ENCODE data around the gene HAO2.

Gene HAO2

DNA sequence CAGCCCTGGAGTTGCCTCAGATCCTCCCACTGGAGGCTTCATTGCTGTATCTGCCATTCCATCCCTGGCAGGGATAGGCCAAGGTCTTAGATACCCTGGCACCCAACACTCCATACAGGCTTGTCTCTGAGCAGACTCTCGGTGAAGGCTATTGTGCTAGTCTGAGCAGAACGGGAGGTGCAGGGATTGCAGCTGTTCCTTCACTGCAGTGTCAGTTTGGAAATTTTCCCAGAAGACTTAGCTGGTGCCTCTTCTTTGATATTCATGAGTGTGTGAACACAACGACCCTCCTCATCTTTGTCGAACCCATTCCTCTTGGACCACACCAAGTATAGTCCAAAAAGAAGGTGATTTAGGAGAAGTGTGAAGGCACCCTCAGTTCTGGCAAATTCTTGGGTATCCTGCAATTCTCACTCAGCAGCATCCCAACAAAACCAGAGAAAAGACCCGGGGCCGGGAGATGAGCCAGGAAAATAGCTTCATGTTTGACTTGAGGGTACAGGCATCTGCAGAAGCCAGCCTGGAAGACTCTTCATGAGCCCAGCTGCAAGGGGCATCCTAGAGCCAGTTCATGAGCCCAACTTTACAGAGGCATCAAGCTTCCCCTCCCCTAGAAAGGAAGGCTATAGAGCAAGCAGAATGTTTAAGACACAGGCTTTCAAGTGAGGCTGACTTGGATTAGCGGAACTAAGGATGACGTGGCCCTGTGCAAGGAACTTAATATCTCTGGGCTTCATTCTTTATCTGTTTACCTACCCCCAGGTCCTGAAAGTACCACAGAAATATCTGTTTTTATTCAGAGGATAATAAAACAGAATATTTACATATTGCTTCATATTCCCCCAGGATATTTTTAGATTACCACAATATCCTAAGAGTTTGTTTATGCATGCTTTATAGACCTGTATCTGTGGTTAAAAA is 38.8 kb upstream of the HAO2 start:
- TF ChIP-seq NFIC (IDR thresholded peaks at IDR 0.05) (no peak), FOXM1 (IDR thresholded peaks at IDR 0.05; ENCODE audit: borderline replicate concordance, low read depth) (no peak), EGR1 (IDR thresholded peaks at IDR 0.05) (no peak), TEAD4 (IDR thresholded peaks at IDR 0.05) (no peak), TCF12 (IDR thresholded peaks at IDR 0.05; ENCODE audit: low read depth) (no peak), CREB1 (IDR thresholded peaks at IDR 0.05; ENCODE audit: low read depth) (no peak)

DNA sequence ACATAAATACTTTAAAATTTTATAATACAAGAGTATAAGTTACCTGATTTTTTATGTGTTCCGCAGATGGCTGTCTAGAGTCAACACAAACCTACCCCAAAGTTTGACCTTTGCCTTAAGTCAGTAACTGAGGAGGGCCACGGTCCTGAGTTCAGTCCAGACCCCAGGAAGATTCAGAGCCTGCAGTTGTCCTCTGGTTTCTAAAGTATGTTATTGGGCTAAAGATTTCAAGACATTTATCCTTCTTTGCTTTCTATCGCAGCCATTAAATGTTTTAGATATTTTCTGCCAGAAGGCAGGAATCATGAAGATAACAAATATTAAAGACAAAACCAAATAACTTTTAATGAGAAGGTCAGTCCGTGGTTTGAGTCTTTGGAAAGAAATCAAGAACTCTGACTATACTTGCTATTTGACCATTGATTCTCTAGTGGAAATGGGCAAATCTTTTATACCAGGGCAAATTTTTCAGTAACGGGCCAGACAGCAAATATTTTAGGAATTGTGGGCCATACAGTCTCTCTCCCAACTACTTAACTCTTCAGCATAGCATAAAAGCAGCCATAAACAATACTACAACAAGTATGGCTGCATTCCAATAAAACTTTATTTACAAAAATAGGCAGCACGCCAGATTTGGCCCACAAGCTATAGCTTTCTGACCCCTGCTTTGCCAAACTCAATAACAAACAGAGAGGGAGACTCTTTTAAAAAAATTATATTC is 38.0 kb upstream of the HAO2 start:
- TF ChIP-seq CREB1 (IDR thresholded peaks at IDR 0.05; ENCODE audit: low read depth) (no peak), NFIC (IDR thresholded peaks at IDR 0.05) (0 out of 2 replicates have a peak, but pooled peaks have one; percentile 10), TCF12 (IDR thresholded peaks at IDR 0.05; ENCODE audit: low read depth) (no peak)

DNA sequence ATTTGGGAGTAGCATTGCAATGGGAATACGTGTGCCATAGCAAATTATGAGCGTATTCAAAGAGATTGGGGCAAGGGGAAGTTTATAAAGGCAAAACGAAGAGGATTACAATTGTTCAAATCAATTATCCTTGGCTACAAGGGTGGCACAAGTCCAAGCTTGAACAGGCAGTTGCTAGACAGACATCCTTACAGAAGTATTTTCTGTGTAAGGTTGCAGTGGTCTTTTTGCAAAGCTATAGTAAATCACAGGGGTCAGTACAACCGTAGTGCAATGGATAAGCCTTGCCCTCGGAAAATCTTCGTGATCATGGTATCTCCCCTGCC is 37.4 kb upstream of the HAO2 start:
- no peak for TF ChIP-seq NFIC (IDR thresholded peaks at IDR 0.05)
- no peak for TF ChIP-seq YY1 (IDR thresholded peaks at IDR 0.05; ENCODE audit: low read depth)
- TF ChIP-seq EGR1 (IDR thresholded peaks at IDR 0.05) = no peak
- TF ChIP-seq, protein P1, sequence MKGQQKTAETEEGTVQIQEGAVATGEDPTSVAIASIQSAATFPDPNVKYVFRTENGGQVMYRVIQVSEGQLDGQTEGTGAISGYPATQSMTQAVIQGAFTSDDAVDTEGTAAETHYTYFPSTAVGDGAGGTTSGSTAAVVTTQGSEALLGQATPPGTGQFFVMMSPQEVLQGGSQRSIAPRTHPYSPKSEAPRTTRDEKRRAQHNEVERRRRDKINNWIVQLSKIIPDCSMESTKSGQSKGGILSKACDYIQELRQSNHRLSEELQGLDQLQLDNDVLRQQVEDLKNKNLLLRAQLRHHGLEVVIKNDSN (IDR thresholded peaks at IDR 0.05) = no peak
- no peak for TF ChIP-seq EP300 (IDR thresholded peaks at IDR 0.05; ENCODE audit: borderline replicate concordance)
- TF ChIP-seq TCF12 (IDR thresholded peaks at IDR 0.05; ENCODE audit: low read depth) = no peak
- TF ChIP-seq, protein P2, sequence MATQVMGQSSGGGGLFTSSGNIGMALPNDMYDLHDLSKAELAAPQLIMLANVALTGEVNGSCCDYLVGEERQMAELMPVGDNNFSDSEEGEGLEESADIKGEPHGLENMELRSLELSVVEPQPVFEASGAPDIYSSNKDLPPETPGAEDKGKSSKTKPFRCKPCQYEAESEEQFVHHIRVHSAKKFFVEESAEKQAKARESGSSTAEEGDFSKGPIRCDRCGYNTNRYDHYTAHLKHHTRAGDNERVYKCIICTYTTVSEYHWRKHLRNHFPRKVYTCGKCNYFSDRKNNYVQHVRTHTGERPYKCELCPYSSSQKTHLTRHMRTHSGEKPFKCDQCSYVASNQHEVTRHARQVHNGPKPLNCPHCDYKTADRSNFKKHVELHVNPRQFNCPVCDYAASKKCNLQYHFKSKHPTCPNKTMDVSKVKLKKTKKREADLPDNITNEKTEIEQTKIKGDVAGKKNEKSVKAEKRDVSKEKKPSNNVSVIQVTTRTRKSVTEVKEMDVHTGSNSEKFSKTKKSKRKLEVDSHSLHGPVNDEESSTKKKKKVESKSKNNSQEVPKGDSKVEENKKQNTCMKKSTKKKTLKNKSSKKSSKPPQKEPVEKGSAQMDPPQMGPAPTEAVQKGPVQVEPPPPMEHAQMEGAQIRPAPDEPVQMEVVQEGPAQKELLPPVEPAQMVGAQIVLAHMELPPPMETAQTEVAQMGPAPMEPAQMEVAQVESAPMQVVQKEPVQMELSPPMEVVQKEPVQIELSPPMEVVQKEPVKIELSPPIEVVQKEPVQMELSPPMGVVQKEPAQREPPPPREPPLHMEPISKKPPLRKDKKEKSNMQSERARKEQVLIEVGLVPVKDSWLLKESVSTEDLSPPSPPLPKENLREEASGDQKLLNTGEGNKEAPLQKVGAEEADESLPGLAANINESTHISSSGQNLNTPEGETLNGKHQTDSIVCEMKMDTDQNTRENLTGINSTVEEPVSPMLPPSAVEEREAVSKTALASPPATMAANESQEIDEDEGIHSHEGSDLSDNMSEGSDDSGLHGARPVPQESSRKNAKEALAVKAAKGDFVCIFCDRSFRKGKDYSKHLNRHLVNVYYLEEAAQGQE (IDR thresholded peaks at IDR 0.05; ENCODE audit: low read depth) = no peak
- TF ChIP-seq ZBTB7A (IDR thresholded peaks at IDR 0.05; ENCODE audit: low read depth) = no peak
- TF ChIP-seq CEBPB (IDR thresholded peaks at IDR 0.05) = no peak
- no peak for TF ChIP-seq RAD21 (IDR thresholded peaks at IDR 0.05; ENCODE audit: low read depth)
- TF ChIP-seq TAF1 (IDR thresholded peaks at IDR 0.05; ENCODE audit: low read depth) = no peak
- TF ChIP-seq CREB1 (IDR thresholded peaks at IDR 0.05; ENCODE audit: low read depth) = no peak
- TF ChIP-seq TEAD4 (IDR thresholded peaks at IDR 0.05) = no peak
- TF ChIP-seq FOXM1 (IDR thresholded peaks at IDR 0.05; ENCODE audit: borderline replicate concordance, low read depth) = no peak

DNA sequence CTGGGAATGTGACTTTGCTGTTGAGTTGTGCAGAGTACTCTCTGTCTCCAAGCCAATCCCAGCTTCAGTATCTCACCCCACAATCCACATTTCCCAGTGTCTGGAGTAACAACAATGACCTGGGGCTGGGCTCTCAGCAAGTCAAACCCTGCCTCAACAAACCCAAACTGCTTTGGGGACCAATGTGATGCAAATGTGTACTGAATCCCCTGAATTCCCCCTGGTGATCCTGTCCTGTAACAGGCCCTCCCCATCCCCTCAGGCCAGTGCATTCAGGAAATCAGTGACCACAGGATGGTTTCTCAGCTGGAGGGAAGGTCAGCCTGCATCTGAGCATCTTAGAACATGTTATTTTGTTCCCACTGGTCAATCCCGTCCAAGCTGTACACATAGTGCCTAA is 36.7 kb upstream of the HAO2 start:
- TF ChIP-seq TEAD4 (IDR thresholded peaks at IDR 0.05) = no peak
- no peak for TF ChIP-seq CEBPB (IDR thresholded peaks at IDR 0.05)
- TF ChIP-seq TCF12 (IDR thresholded peaks at IDR 0.05; ENCODE audit: low read depth) = no peak
- no peak for TF ChIP-seq YY1 (IDR thresholded peaks at IDR 0.05; ENCODE audit: low read depth)
- TF ChIP-seq, protein P2 (IDR thresholded peaks at IDR 0.05; ENCODE audit: low read depth) = no peak
- TF ChIP-seq CREB1 (IDR thresholded peaks at IDR 0.05; ENCODE audit: low read depth) = no peak
- TF ChIP-seq NFIC (IDR thresholded peaks at IDR 0.05) = no peak
- TF ChIP-seq TAF1 (IDR thresholded peaks at IDR 0.05; ENCODE audit: low read depth) = no peak
- TF ChIP-seq, protein P3, sequence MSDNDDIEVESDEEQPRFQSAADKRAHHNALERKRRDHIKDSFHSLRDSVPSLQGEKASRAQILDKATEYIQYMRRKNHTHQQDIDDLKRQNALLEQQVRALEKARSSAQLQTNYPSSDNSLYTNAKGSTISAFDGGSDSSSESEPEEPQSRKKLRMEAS (IDR thresholded peaks at IDR 0.05) = no peak
- no peak for TF ChIP-seq FOXM1 (IDR thresholded peaks at IDR 0.05; ENCODE audit: borderline replicate concordance, low read depth)
- no peak for TF ChIP-seq ZBTB7A (IDR thresholded peaks at IDR 0.05; ENCODE audit: low read depth)
- TF ChIP-seq, protein P1 (IDR thresholded peaks at IDR 0.05) = no peak
- no peak for TF ChIP-seq EGR1 (IDR thresholded peaks at IDR 0.05)
- no peak for TF ChIP-seq EP300 (IDR thresholded peaks at IDR 0.05; ENCODE audit: borderline replicate concordance)
- TF ChIP-seq RAD21 (IDR thresholded peaks at IDR 0.05; ENCODE audit: low read depth) = no peak

DNA sequence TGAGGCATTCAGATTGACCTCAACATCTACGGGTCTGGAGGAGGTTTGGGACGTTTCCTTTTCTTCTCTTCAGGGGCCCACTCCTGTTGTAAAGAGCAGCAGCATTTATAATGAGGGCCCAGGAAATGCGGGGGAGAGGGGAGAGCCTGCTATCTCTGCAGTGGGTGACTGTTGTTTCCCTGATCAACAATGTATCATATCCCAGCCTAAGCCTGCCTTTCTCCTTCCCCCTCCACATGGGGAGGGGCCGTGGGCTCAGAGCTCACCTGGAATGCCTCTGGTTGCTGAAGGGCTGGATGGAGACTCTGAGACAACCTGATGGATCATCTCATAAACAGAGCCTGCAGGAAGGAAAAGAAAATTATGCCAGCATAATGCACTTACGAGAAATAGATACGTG is 36.0 kb upstream of the HAO2 start:
- TF ChIP-seq NFIC (IDR thresholded peaks at IDR 0.05) = no peak
- no peak for TF ChIP-seq ZBTB7A (IDR thresholded peaks at IDR 0.05; ENCODE audit: low read depth)
- TF ChIP-seq, protein P2 (IDR thresholded peaks at IDR 0.05; ENCODE audit: low read depth) = no peak
- no peak for TF ChIP-seq CREB1 (IDR thresholded peaks at IDR 0.05; ENCODE audit: low read depth)
- TF ChIP-seq EP300 (IDR thresholded peaks at IDR 0.05; ENCODE audit: borderline replicate concordance) = no peak
- no peak for TF ChIP-seq TEAD4 (IDR thresholded peaks at IDR 0.05)
- TF ChIP-seq RAD21 (IDR thresholded peaks at IDR 0.05; ENCODE audit: low read depth) = no peak
- TF ChIP-seq, protein P3 (IDR thresholded peaks at IDR 0.05) = no peak
- TF ChIP-seq, protein P1 (IDR thresholded peaks at IDR 0.05) = no peak
- TF ChIP-seq TCF12 (IDR thresholded peaks at IDR 0.05; ENCODE audit: low read depth) = no peak
- TF ChIP-seq FOXM1 (IDR thresholded peaks at IDR 0.05; ENCODE audit: borderline replicate concordance, low read depth) = no peak
- TF ChIP-seq CEBPB (IDR thresholded peaks at IDR 0.05) = no peak
- TF ChIP-seq EGR1 (IDR thresholded peaks at IDR 0.05) = no peak
- TF ChIP-seq TAF1 (IDR thresholded peaks at IDR 0.05; ENCODE audit: low read depth) = no peak
- no peak for TF ChIP-seq YY1 (IDR thresholded peaks at IDR 0.05; ENCODE audit: low read depth)
